ENCODE results near the gene ASIC4. TPM values are rescaled to one million over a fixed set of nuclear protein-coding genes. Genes with fewer than 3 reads are reported as not detected.
A peak's percentile ranks its signal among the peaks of the same experiment; 100 is the strongest.

Gene ASIC4
- total and polyA plus RNA-seq, 2 experiments from 2014 or later = 0.13 to 3.6 TPM

DNA sequence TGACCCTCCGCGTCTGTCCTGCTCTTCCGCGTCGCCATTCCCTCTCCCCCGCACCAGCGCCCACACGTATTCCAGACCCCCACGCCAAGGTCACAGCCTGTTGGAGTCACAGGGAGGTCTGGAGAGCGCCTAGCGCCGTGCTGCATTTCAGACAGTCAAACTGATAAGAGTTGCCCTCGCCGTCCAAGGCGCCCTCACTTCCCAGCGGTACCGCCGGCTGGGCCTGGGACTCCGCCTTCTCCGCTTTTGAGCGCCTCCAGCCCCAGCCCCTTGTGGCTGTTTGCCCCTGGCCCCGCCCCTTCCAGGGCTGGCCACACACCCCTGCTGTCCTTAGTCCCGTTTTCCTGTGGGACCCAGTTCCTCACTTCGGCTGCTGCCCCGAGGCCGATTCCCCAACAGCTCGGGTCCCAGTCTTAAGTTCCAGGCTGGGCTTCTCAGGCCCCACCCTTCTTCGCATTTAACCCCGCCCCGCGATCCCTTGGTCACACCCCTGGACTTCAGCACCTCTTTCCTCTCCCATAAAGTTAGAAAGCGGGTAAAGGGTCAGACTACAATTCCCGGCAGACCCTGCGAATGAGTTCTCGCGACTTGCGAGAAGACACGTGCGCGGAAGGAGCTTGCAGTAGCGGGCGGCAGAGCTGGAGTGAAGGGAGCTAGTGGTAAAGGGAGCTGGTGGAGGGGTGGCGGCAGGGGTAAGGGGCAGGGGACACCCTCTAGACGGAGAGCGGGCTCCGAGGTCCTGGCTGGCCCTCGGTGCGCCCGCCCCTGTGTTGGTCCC is 15.8 kb upstream of the ASIC4 start, which contains the start of gene GMPPA:
Gene GMPPA (plus strand): TSS at position 612 of the 778 bp plus-strand sequence. CDS start 1,085 bp downstream, outside the sequence.
- Histone ChIP-seq H4K20me1 (replicated peaks; ENCODE audit: insufficient read depth) (no peaks in the 10 kb centered on the region), H3K36me3 (ENCODE audit: insufficient read depth) (no peaks in the 10 kb centered on the region), H3K9me2 (ENCODE audit: insufficient read depth) (no peaks in the 10 kb centered on the region), H3K4me2 (peak within 1 kb of the TSS; percentile 98), H3F3A (replicated peaks; ENCODE audit: low read depth) (peaks cover 17% of the 10 kb centered on the region), H3K27ac (ENCODE audit: low read depth) (no peak within 1 kb of the TSS), H3K27me3 (ENCODE audit: insufficient read depth) (peaks cover 45% of the 10 kb centered on the region), H3K4me1 (ENCODE audit: insufficient read depth) (peaks cover 47% of the 10 kb centered on the region), H3K4me3 (peak within 1 kb of the TSS; percentile 58), H3K79me2 (replicated peaks; ENCODE audit: insufficient read depth) (no peaks in the 10 kb centered on the region), H2AFZ (peak within 1 kb of the TSS; percentile 92)
- Mint-ChIP-seq H3K27me3 (ENCODE audit: insufficient read depth, low read depth, poor library complexity) (peaks cover 46% of the 10 kb centered on the region), H3K27ac (peak within 1 kb of the TSS; percentile 38; the same call in 1 of the 2 replicates), H3K36me3 (ENCODE audit: low read depth) (peaks cover 1% of the 10 kb centered on the region; the same call in 2 of the 3 replicates), H3K4me3 (peak within 1 kb of the TSS; percentile 84), H3K9me3 (no peaks in the 10 kb centered on the region), H3K4me1 (peaks cover 51% of the 10 kb centered on the region)
- DNase-seq (ENCODE audit: low spot score) (peak; percentile 99), ATAC-seq (peak; percentile 69)
- TF ChIP-seq ZNF331 (CRISPR knock-in tag; IDR thresholded peaks at IDR 0.05; ENCODE audit: low read depth) = no peak
- TF ChIP-seq, protein P1, sequence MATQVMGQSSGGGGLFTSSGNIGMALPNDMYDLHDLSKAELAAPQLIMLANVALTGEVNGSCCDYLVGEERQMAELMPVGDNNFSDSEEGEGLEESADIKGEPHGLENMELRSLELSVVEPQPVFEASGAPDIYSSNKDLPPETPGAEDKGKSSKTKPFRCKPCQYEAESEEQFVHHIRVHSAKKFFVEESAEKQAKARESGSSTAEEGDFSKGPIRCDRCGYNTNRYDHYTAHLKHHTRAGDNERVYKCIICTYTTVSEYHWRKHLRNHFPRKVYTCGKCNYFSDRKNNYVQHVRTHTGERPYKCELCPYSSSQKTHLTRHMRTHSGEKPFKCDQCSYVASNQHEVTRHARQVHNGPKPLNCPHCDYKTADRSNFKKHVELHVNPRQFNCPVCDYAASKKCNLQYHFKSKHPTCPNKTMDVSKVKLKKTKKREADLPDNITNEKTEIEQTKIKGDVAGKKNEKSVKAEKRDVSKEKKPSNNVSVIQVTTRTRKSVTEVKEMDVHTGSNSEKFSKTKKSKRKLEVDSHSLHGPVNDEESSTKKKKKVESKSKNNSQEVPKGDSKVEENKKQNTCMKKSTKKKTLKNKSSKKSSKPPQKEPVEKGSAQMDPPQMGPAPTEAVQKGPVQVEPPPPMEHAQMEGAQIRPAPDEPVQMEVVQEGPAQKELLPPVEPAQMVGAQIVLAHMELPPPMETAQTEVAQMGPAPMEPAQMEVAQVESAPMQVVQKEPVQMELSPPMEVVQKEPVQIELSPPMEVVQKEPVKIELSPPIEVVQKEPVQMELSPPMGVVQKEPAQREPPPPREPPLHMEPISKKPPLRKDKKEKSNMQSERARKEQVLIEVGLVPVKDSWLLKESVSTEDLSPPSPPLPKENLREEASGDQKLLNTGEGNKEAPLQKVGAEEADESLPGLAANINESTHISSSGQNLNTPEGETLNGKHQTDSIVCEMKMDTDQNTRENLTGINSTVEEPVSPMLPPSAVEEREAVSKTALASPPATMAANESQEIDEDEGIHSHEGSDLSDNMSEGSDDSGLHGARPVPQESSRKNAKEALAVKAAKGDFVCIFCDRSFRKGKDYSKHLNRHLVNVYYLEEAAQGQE (IDR thresholded peaks at IDR 0.05; ENCODE audit: unreplicated experiment) = peak; percentile 5
- TF ChIP-seq STAT1 (IDR thresholded peaks at IDR 0.05; ENCODE audit: unreplicated experiment) = no peak
- no peak for TF ChIP-seq EZH2phosphoT487 (IDR thresholded peaks at IDR 0.05; ENCODE audit: unreplicated experiment)
- no peak for TF ChIP-seq JUNB (IDR thresholded peaks at IDR 0.05; ENCODE audit: unreplicated experiment)
- peak; percentile 73 for TF ChIP-seq POLR2AphosphoS5 (IDR thresholded peaks at IDR 0.05; ENCODE audit: low read depth)
- TF ChIP-seq, protein P2, sequence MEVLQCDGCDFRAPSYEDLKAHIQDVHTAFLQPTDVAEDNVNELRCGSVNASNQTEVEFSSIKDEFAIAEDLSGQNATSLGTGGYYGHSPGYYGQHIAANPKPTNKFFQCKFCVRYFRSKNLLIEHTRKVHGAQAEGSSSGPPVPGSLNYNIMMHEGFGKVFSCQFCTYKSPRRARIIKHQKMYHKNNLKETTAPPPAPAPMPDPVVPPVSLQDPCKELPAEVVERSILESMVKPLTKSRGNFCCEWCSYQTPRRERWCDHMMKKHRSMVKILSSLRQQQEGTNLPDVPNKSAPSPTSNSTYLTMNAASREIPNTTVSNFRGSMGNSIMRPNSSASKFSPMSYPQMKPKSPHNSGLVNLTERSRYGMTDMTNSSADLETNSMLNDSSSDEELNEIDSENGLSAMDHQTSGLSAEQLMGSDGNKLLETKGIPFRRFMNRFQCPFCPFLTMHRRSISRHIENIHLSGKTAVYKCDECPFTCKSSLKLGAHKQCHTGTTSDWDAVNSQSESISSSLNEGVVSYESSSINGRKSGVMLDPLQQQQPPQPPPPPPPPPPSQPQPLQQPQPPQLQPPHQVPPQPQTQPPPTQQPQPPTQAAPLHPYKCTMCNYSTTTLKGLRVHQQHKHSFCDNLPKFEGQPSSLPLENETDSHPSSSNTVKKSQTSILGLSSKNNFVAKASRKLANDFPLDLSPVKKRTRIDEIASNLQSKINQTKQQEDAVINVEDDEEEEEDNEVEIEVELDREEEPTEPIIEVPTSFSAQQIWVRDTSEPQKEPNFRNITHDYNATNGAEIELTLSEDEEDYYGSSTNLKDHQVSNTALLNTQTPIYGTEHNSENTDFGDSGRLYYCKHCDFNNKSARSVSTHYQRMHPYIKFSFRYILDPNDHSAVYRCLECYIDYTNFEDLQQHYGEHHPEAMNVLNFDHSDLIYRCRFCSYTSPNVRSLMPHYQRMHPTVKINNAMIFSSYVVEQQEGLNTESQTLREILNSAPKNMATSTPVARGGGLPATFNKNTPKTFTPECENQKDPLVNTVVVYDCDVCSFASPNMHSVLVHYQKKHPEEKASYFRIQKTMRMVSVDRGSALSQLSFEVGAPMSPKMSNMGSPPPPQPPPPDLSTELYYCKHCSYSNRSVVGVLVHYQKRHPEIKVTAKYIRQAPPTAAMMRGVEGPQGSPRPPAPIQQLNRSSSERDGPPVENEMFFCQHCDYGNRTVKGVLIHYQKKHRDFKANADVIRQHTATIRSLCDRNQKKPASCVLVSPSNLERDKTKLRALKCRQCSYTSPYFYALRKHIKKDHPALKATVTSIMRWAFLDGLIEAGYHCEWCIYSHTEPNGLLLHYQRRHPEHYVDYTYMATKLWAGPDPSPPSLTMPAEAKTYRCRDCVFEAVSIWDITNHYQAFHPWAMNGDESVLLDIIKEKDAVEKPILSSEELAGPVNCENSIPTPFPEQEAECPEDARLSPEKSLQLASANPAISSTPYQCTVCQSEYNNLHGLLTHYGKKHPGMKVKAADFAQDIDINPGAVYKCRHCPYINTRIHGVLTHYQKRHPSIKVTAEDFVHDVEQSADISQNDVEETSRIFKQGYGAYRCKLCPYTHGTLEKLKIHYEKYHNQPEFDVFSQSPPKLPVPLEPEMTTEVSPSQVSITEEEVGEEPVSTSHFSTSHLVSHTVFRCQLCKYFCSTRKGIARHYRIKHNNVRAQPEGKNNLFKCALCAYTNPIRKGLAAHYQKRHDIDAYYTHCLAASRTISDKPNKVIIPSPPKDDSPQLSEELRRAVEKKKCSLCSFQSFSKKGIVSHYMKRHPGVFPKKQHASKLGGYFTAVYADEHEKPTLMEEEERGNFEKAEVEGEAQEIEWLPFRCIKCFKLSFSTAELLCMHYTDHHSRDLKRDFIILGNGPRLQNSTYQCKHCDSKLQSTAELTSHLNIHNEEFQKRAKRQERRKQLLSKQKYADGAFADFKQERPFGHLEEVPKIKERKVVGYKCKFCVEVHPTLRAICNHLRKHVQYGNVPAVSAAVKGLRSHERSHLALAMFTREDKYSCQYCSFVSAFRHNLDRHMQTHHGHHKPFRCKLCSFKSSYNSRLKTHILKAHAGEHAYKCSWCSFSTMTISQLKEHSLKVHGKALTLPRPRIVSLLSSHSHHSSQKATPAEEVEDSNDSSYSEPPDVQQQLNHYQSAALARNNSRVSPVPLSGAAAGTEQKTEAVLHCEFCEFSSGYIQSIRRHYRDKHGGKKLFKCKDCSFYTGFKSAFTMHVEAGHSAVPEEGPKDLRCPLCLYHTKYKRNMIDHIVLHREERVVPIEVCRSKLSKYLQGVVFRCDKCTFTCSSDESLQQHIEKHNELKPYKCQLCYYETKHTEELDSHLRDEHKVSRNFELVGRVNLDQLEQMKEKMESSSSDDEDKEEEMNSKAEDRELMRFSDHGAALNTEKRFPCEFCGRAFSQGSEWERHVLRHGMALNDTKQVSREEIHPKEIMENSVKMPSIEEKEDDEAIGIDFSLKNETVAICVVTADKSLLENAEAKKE (CRISPR knock-in tag; IDR thresholded peaks at IDR 0.05) = no peak
- no peak for TF ChIP-seq NANOG (IDR thresholded peaks at IDR 0.05; ENCODE audit: borderline replicate concordance)
- TF ChIP-seq, protein P3, sequence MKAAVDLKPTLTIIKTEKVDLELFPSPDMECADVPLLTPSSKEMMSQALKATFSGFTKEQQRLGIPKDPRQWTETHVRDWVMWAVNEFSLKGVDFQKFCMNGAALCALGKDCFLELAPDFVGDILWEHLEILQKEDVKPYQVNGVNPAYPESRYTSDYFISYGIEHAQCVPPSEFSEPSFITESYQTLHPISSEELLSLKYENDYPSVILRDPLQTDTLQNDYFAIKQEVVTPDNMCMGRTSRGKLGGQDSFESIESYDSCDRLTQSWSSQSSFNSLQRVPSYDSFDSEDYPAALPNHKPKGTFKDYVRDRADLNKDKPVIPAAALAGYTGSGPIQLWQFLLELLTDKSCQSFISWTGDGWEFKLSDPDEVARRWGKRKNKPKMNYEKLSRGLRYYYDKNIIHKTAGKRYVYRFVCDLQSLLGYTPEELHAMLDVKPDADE (IDR thresholded peaks at IDR 0.05) = peak; percentile 86
- TF ChIP-seq ZNF114 (CRISPR knock-in tag; IDR thresholded peaks at IDR 0.05) = no peak
- peak; percentile 64 for TF ChIP-seq CREB1 (CRISPR knock-in tag; IDR thresholded peaks at IDR 0.05; ENCODE audit: low read depth)
- TF ChIP-seq EZH2 (IDR thresholded peaks at IDR 0.05; ENCODE audit: low read depth, unreplicated experiment) = no peak
- TF ChIP-seq, protein P4, sequence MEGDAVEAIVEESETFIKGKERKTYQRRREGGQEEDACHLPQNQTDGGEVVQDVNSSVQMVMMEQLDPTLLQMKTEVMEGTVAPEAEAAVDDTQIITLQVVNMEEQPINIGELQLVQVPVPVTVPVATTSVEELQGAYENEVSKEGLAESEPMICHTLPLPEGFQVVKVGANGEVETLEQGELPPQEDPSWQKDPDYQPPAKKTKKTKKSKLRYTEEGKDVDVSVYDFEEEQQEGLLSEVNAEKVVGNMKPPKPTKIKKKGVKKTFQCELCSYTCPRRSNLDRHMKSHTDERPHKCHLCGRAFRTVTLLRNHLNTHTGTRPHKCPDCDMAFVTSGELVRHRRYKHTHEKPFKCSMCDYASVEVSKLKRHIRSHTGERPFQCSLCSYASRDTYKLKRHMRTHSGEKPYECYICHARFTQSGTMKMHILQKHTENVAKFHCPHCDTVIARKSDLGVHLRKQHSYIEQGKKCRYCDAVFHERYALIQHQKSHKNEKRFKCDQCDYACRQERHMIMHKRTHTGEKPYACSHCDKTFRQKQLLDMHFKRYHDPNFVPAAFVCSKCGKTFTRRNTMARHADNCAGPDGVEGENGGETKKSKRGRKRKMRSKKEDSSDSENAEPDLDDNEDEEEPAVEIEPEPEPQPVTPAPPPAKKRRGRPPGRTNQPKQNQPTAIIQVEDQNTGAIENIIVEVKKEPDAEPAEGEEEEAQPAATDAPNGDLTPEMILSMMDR (conservative IDR thresholded peaks at IDR 0.05; ENCODE audit: low read depth in 2 of 2) = no peak
